Testis (tissue), 3 donors: ENCODE measurements around the gene WDR20. TPM values are rescaled to one million over a fixed set of nuclear protein-coding genes. Genes with fewer than 3 reads are reported as not detected.

Experiments
- DNase-seq: peaks from one replicate; pipeline ENCODE4 v3.0.0-alpha.2; 2019
- H3K27ac ChIP-seq, 2 donors: fragments of 200-600 bp; sonication (generic); one replicate each; pipeline ENCODE4 v1.5.1; 2019
- H3K27me3 ChIP-seq: fragments of 200-600 bp; sonication (generic); one replicate; pipeline ENCODE4 v1.5.1; 2019
- H3K36me3 ChIP-seq: fragments of 200-600 bp; sonication (generic); one replicate; pipeline ENCODE4 v1.5.1; 2017; ENCODE audit warnings: low read depth; ENCODE audit errors: missing control alignments
- H3K4me1 ChIP-seq: fragments of 200-600 bp; sonication (generic); one replicate; pipeline ENCODE4 v1.5.1; 2019
- H3K4me3 ChIP-seq, 2 donors: fragments of 200-600 bp; sonication (generic); one replicate each; pipeline ENCODE4 v1.5.1; 2017 to 2019
- H3K9me3 ChIP-seq: fragments of 200-600 bp; sonication (generic); one replicate; pipeline ENCODE4 v1.5.1; 2017
- CTCF ChIP-seq, 3 experiments: fragments of 450-650 bp in 2 of 3; fragments of 200-600 bp in 1 of 3; sonication (generic) in 1 of 3; IDR thresholded peaks; one replicate each; pipeline ENCODE4 v1.5.1; 2016 to 2019; ENCODE audit warnings: antibody characterized with exemption in 3 of 3, mild to moderate bottlenecking in 2 of 3, moderate library complexity in 1 of 3
- POLR2A ChIP-seq: fragments of 450-650 bp; IDR thresholded peaks from one replicate; pipeline ENCODE4 v1.6.1; 2017; ENCODE audit warnings: antibody characterized with exemption, mild to moderate bottlenecking, moderate library complexity
- WGBS, 2 donors: methylation state at CpG; one replicate each; pipeline ENCODE4 v1.1.5; 2018; 5-methylcytosine and 5-hydroxymethylcytosine counted together
- intact Hi-C: fragments of 100-400 bp; cut with DNase I; formaldehyde crosslinking; loops from one replicate; pipeline ENCODE4 v1.15.1; 2023; ENCODE audit warnings: low total_unique reads
- polyA plus RNA-seq: library from polyadenylated mRNA; stranded (reverse); fragments of 350-450 nt; fragmentation: Illumina TruSeq; extraction: RNeasy Lipid Tissue Mini Kit (QIAGEN cat#74804); gene quantifications from one replicate; pipeline ENCODE4 v1.2.3, GENCODE V29; 2014; ENCODE audit warnings: low read depth, low replicate concordance; ENCODE audit not compliant: insufficient read depth
- total RNA-seq, 2 donors: library from RNA; depleted of rRNA; stranded (reverse); fragments of >200 nt; gene quantifications; one replicate each; pipeline ENCODE4 v1.2.3, GENCODE V29; 2016

Gene WDR20
- total and polyA plus RNA-seq, 3 donors from 2014 or later: 46.5 to 69.2 (median 56.4) TPM

GRCh38 chr14:102095231-102095870 is 44.3 kb upstream of the WDR20 start:
- no peaks in the 10 kb centered on the region for H3K36me3 ChIP-seq
- H3K4me3 ChIP-seq: no peak overlapping the region
- intact Hi-C loops: no loop called here
- no peaks in the 10 kb centered on the region for H3K27me3 ChIP-seq
- H3K4me1 ChIP-seq: peaks cover 4% of the 10 kb centered on the region
- DNase-seq: no peak
- no peak overlapping the region for H3K27ac ChIP-seq
- TF ChIP-seq POLR2A (no peak), CTCF (IDR thresholded peaks at IDR 0.05) (no peak)
- no peaks in the 10 kb centered on the region for H3K9me3 ChIP-seq
- WGBS, 2 donors: 79 to 87% methylated on average over 6 of the region's 6 CpGs

GRCh38 chr14:102095871-102096568 is 43.7 kb upstream of the WDR20 start:
- H3K27ac ChIP-seq: no peak overlapping the region
- DNase-seq: no peak
- intact Hi-C loops: no loop called here
- TF ChIP-seq CTCF (IDR thresholded peaks at IDR 0.05) (no peak), POLR2A (no peak)
- H3K9me3 ChIP-seq: no peaks in the 10 kb centered on the region
- H3K27me3 ChIP-seq: no peaks in the 10 kb centered on the region
- H3K36me3 ChIP-seq: no peaks in the 10 kb centered on the region
- WGBS, 2 donors: 51 to 53% methylated on average over 7 to 8 of the region's 8 CpGs
- H3K4me3 ChIP-seq: no peak overlapping the region
- H3K4me1 ChIP-seq: peaks cover 4% of the 10 kb centered on the region

- peaks cover 4% of the 10 kb centered on the region for H3K4me1 ChIP-seq
- peak; percentile 92 for DNase-seq
- no peaks in the 10 kb centered on the region for H3K9me3 ChIP-seq
- WGBS, 2 donors: 45 to 59% methylated on average over 12 of the region's 12 CpGs
- intact Hi-C loops: no loop called here
- TF ChIP-seq POLR2A (no peak), CTCF (IDR thresholded peaks at IDR 0.05) (peak; percentile 54 to 71 (median 67))
- H3K36me3 ChIP-seq: no peaks in the 10 kb centered on the region
- H3K27ac ChIP-seq: no peak overlapping the region
- no peaks in the 10 kb centered on the region for H3K27me3 ChIP-seq
- H3K4me3 ChIP-seq: no peak overlapping the region
Measured at GRCh38 chr14:102096569-102097188, 43.0 kb upstream of the WDR20 start.

GRCh38 chr14:102097441-102098135 is 42.1 kb upstream of the WDR20 start:
- Histone ChIP-seq H3K4me3 (no peak overlapping the region), H3K9me3 (no peaks in the 10 kb centered on the region), H3K4me1 (peaks cover 4% of the 10 kb centered on the region), H3K36me3 (no peaks in the 10 kb centered on the region), H3K27ac (no peak overlapping the region), H3K27me3 (no peaks in the 10 kb centered on the region)
- no peak for DNase-seq
- 75 to 78% methylated on average over 7 of the region's 7 CpGs for WGBS, 2 donors
- no peak for TF ChIP-seq POLR2A
- TF ChIP-seq CTCF (IDR thresholded peaks at IDR 0.05): no peak
- intact Hi-C loops: no loop called here
